ENCODE data around the gene CLBA1.

GRCh38 chr14:104994978-104995377, 9.4 kb downstream of the CLBA1 start:
- no peak for TF ChIP-seq POLR2AphosphoS5 (IDR thresholded peaks at IDR 0.05)
- no peak for TF ChIP-seq POLR2A (IDR thresholded peaks at IDR 0.05)
- no peak for TF ChIP-seq CTCF (IDR thresholded peaks at IDR 0.05)
- no peak for TF ChIP-seq EP300 (IDR thresholded peaks at IDR 0.05)

Data from gastroesophageal sphincter (tissue), 3 donors.